Measurements from ENCODE around the gene HSPBP1.

HSPBP1 gene

DNA sequence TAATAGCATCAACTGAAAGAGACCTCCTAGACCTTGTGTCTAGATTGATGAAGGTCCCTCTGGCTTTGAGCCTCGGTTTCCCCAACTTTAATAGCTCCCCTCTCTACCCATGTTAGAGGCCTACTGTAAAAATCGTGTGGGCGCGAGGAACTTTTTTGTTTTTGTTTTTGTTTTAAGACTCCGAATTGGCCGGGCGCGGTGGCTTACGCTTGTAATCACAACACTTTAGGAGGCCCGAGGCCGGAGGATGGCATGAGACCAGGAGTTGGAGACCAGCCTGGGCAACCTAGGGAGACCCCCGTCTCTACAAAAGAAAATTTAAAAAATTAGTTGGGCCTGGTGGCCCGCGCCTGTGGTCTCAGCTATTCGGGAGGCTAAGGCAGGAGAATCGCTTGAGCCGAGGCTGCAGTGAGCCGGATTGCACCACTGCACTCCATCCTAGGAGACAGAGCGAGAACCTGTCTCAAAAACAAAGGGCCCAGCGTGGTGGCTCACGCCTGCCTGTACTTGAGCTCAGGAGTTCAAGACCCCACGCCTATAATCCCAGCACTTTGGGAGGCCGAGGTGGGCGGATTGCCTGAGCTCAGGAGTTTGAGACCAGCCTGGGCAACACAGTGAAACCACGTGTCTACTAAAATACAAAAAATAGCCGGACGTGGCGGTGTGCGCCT, 20.2 kb downstream of the HSPBP1 start:
- peak; percentile 4 for DNase-seq (ENCODE audit: low read depth)
- peak overlapping the region; percentile 64 for H3K4me3 ChIP-seq (ENCODE audit: low read length)
- TF ChIP-seq, protein P1, sequence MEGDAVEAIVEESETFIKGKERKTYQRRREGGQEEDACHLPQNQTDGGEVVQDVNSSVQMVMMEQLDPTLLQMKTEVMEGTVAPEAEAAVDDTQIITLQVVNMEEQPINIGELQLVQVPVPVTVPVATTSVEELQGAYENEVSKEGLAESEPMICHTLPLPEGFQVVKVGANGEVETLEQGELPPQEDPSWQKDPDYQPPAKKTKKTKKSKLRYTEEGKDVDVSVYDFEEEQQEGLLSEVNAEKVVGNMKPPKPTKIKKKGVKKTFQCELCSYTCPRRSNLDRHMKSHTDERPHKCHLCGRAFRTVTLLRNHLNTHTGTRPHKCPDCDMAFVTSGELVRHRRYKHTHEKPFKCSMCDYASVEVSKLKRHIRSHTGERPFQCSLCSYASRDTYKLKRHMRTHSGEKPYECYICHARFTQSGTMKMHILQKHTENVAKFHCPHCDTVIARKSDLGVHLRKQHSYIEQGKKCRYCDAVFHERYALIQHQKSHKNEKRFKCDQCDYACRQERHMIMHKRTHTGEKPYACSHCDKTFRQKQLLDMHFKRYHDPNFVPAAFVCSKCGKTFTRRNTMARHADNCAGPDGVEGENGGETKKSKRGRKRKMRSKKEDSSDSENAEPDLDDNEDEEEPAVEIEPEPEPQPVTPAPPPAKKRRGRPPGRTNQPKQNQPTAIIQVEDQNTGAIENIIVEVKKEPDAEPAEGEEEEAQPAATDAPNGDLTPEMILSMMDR (IDR thresholded peaks at IDR 0.05; ENCODE audit: insufficient read depth, low read depth, low read length, missing control alignments) = no peak

DNA sequence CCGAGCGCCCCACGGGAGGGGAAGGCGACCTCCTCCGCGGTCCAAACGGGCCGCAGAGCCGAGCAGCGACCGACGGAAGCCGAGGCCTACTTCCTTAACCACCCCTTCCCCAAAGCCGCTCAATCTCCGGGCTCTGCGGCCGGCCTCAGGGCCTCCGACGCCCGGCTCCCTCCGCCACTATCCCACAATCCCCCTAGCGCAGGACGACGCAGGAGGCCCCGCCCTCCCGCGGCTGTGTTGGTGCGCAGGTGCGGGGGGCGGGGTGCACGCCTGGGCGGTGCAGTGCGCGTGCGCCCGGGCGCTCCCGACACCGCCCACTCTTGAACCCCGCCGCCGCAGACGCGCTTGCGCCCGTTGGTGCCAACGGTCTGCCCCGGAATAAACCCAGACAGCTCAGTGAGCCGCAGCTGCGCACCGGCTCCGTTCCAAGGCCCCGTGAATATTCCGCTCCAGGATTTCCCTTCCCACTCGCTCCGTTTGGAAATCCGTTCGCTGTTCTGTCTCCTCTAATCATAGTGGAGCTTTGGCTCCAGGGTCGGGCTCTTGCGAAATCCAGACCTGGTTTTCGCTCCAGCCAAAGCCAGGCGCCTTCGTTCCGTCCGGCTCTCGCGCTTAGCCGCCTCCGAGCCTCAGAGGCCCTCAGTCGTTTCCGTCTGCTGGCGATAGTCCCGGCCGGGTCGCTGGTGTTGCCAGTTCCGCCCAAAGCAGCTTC, 20.9 kb downstream of the HSPBP1 start, which contains the start of gene PPP6R1:
Gene PPP6R1, minus strand, starts transcription at position 190 of the 712 bp plus-strand sequence. CDS start 11,914 bp downstream, outside the sequence.
- peak within 1 kb of the TSS; percentile 72 for H3K4me3 ChIP-seq (ENCODE audit: low read length)
- TF ChIP-seq, protein P1 (IDR thresholded peaks at IDR 0.05; ENCODE audit: insufficient read depth, low read depth, low read length, missing control alignments) = no peak
- DNase-seq (ENCODE audit: low read depth) = peak; percentile 99

DNA sequence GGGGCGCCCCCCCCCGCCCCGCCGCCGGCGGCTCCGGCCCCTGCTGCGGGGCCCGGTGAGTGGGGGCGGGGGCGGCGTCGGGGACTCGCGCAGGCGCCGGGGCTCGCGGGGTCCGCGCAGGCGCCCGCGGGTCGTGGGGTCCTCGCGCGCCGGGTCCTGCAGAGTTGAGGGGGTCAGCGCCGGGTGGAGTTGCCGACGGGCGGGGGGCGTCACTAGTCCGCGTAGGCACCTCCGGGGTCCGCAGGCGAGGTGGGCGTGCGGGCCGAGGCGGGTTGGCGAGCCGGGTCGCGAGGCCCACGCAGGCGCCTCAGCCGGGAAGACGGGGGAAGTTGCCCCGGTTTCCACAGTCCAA, 21.5 kb downstream of the HSPBP1 start:
- TF ChIP-seq, protein P1 (IDR thresholded peaks at IDR 0.05; ENCODE audit: insufficient read depth, low read depth, low read length, missing control alignments) = no peak
- peak; percentile 4 for DNase-seq (ENCODE audit: low read depth)
- peak overlapping the region; percentile 72 for H3K4me3 ChIP-seq (ENCODE audit: low read length)

DNA sequence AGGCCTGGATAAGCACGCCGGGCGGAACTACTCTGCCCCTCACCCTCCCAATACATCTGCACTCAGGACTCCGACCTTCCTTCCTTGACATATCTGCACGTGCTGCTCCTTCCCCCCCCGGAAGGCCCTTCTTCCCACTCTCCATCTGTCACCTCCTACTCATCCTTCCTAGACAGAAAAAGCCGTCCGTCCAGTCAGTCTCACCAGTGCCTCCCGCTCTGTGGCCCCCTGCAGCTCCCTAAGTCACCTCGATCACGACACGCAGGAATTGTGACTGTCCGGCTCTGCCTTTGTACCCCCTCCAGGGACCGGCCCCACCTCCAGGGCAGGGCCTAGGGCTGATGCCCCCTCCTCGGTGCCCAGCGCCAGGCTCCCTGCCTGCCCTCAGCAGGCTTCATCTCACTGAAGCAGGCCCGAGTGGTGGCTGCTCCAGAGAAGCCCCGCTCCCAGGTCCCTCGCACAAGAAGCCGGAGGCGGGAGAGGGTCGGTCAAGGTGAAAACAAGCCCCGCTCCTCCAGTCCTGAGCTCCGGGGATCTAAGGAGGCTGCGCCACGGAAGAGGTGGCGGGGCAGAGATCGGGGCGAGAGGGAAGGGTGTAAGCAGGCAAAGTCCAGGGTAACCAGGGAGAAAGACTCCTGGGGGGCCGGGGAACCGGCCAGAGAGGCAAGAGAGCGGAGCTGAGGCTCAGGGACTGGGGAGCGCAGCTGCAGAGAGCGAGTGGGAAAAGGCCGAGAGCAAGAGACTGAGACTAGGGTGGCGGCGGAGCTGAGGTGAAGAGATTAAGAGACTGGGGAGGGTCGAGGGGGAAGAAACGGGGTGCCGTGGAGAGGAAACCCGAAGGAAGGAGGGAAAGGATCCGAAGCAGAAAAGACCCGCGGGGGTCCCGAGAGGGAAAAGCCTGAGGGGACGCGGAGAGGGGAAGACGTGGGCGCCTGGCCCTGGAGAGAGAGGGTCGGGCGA, 22.2 kb downstream of the HSPBP1 start:
- TF ChIP-seq, protein P1 (IDR thresholded peaks at IDR 0.05; ENCODE audit: insufficient read depth, low read depth, low read length, missing control alignments) = no peak
- peak; percentile 49 for DNase-seq (ENCODE audit: low read depth)
- peak overlapping the region; percentile 72 for H3K4me3 ChIP-seq (ENCODE audit: low read length)

DNA sequence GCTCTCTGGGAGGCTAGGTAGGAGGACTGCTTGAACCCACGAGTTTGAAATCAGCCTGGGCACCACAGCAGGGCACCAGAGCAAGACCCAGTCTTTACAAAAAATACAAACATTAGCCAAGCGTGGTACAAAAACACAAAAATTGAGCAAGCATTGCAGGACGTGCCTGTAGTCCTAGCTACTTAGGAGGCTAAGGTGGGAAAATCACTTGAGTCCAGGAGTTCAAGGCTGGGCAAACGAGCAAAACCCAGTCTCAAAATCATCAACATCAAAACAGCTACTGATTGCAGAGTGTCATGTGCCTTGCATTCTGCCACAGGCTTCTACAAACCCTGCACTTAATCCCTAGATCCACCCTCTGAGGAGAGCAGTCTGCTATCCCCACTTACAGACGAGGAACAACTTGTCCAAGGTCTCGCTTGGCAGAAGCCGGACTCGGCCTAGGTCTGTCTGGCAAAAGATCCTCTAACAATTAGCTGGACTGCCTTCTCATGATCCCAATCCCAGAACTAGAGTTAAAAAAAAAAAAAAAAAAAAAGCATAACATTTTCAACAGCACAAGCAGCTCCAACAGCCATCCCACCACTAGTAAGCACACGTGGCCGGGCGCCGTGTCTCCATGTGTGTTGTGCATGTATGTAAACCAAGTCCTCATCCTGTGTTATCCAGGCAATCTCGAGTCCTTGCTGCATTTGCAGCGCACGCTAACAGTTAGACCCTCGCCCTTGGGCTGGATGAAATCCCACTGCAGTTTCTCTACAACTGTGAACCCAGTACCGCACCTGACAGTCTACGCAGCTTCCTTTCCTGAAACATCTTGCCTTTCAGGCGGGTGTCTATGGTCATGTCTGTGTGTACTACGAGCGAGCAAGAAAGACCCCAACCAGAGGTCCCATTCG, 23.1 kb downstream of the HSPBP1 start:
- DNase-seq (ENCODE audit: low read depth) = peak; percentile 5
- TF ChIP-seq, protein P1 (IDR thresholded peaks at IDR 0.05; ENCODE audit: insufficient read depth, low read depth, low read length, missing control alignments) = no peak
- H3K4me3 ChIP-seq (ENCODE audit: low read length) = peak overlapping the region; percentile 72
